GM23248 (cell line): Measurements from ENCODE around the gene DDX28.

Experiments used
- EZH2 ChIP-seq: fragments of 200-600 bp; sonication (generic); IDR thresholded peaks from 2 replicates; pipeline ENCODE4 v1.6.1; 2018; ENCODE audit warnings: antibody characterized with exemption, mild to moderate bottlenecking; ENCODE audit not compliant: insufficient read depth, poor library complexity, severe bottlenecking
- EZH2phosphoT487 ChIP-seq: fragments of 200-600 bp; sonication (generic); IDR thresholded peaks from 2 replicates; pipeline ENCODE4 v1.6.1; 2018; ENCODE audit warnings: antibody characterized with exemption, moderate library complexity, mild to moderate bottlenecking, low read depth; ENCODE audit not compliant: insufficient read depth

DNA sequence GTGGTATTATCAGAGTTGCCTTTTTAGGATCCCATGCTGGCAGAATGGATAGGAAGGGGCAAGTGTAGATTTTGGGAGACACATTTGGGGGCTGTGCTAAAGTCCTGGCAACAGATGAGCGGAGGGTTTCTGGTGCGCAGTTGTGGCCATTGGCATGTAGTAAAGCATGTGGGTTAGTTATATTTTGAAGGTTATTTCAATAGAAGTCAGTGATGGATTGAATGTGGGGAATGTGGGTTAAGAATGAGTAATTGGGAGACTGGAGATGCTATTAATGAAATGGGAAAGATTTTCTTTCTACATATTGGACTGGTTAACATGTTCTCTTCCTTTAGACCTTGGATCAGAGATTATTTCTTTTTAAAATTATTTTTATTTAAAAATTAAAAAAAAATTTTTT, 10.1 kb upstream of the DDX28 start:
- TF ChIP-seq EZH2: no peak
- no peak for TF ChIP-seq EZH2phosphoT487
